Mesenchymal stem cell (in vitro differentiated cells and primary cell): ENCODE data around the gene METAP1D.

Experiments
- DNase-seq: peaks from one replicate; pipeline ENCODE4 v3.0.0-alpha.2; 2013
- H2AFZ ChIP-seq: one replicate; pipeline ENCODE4 v1.6.1; 2013; ENCODE audit warnings: low read depth, mild to moderate bottlenecking, control low read depth, inconsistent platforms, low read length, moderate library complexity
- H2AK5ac ChIP-seq: 2 replicates; pipeline ENCODE4 v1.6.1; 2013; ENCODE audit warnings: low read length, moderate library complexity, mild to moderate bottlenecking, inconsistent platforms; ENCODE audit not compliant: severe bottlenecking
- H2BK120ac ChIP-seq: one replicate; pipeline ENCODE4 v1.6.1; 2013; ENCODE audit warnings: low read depth, mild to moderate bottlenecking, inconsistent platforms, low read length, moderate library complexity
- H2BK12ac ChIP-seq, 2 experiments: one replicate each; pipeline ENCODE4 v1.6.1; 2013; ENCODE audit warnings: inconsistent platforms in 2 of 2, low read length in 2 of 2, mild to moderate bottlenecking in 2 of 2, moderate library complexity in 2 of 2, control low read depth in 1 of 2
- H2BK15ac ChIP-seq: one replicate; pipeline ENCODE4 v1.6.1; 2013; ENCODE audit warnings: mild to moderate bottlenecking, low read depth, inconsistent platforms; ENCODE audit not compliant: poor library complexity, severe bottlenecking
- H2BK5ac ChIP-seq: 2 replicates; pipeline ENCODE4 v1.6.1; 2013; ENCODE audit warnings: low read depth, mild to moderate bottlenecking, low read length, control low read depth, inconsistent platforms; ENCODE audit not compliant: poor library complexity, severe bottlenecking
- H3K14ac ChIP-seq, 2 experiments: one replicate each; pipeline ENCODE4 v1.6.1; 2013; ENCODE audit warnings: inconsistent platforms in 2 of 2, low read length in 2 of 2, control low read depth in 1 of 2, mild to moderate bottlenecking in 1 of 2, moderate library complexity in 1 of 2
- H3K18ac ChIP-seq, 2 experiments: one replicate each; pipeline ENCODE4 v1.6.1; 2013; ENCODE audit warnings: inconsistent platforms in 2 of 2, low read length in 2 of 2, control low read depth in 1 of 2, low read depth in 1 of 2, mild to moderate bottlenecking in 1 of 2
- H3K23ac ChIP-seq, 2 experiments: one replicate each; pipeline ENCODE4 v1.6.1; 2013; ENCODE audit warnings: inconsistent platforms in 2 of 2, low read length in 2 of 2, mild to moderate bottlenecking in 2 of 2, moderate library complexity in 2 of 2, control low read depth in 1 of 2
- H3K27ac ChIP-seq: 2 replicates; pipeline ENCODE4 v1.5.1; 2013; ENCODE audit warnings: mild to moderate bottlenecking, moderate library complexity, low read length, control low read depth, inconsistent platforms; ENCODE audit not compliant: poor library complexity, severe bottlenecking
- H3K27me3 ChIP-seq, 2 experiments: 2 replicates each; pipeline versions ENCODE4 v1.6.1 to v1.7.0; 2013; ENCODE audit warnings: low read length in 2 of 2, mild to moderate bottlenecking in 2 of 2, moderate library complexity in 2 of 2, control low read depth in 1 of 2, inconsistent platforms in 1 of 2; ENCODE audit not compliant: control insufficient read depth in 1 of 2, insufficient read depth in 1 of 2
- H3K36me3 ChIP-seq, 2 experiments: 2 replicates each; pipeline versions ENCODE4 v1.6.1 to v1.7.0; 2013; ENCODE audit warnings: low read length in 2 of 2, control low read depth in 1 of 2, inconsistent platforms in 1 of 2, low read depth in 1 of 2, mild to moderate bottlenecking in 1 of 2; ENCODE audit not compliant: insufficient read depth in 2 of 2, control insufficient read depth in 1 of 2
- H3K4ac ChIP-seq, 2 experiments: one replicate each; pipeline ENCODE4 v1.6.1; 2013; ENCODE audit warnings: inconsistent platforms in 2 of 2, low read length in 2 of 2, mild to moderate bottlenecking in 2 of 2, moderate library complexity in 2 of 2, control low read depth in 1 of 2, low read depth in 1 of 2
- H3K4me1 ChIP-seq: 2 replicates; pipeline ENCODE4 v1.6.1; 2013; ENCODE audit warnings: low read depth, low read length, control low read depth; ENCODE audit not compliant: control insufficient read depth, insufficient read depth
- H3K4me2 ChIP-seq: 2 replicates; pipeline ENCODE4 v1.6.1; 2013; ENCODE audit warnings: low read length, mild to moderate bottlenecking, inconsistent platforms; ENCODE audit not compliant: poor library complexity, severe bottlenecking
- H3K4me3 ChIP-seq, 2 experiments: 2 replicates each; pipeline versions ENCODE4 v1.5.1 to v1.7.0; 2013; ENCODE audit warnings: low read length in 2 of 2, mild to moderate bottlenecking in 2 of 2, control low read depth in 1 of 2, low read depth in 1 of 2; ENCODE audit not compliant: insufficient read depth in 1 of 2
- H3K79me1 ChIP-seq: replicated peaks from 2 replicates; pipeline ENCODE4 v1.6.1; 2013; ENCODE audit warnings: mild to moderate bottlenecking, control low read depth, low read length, inconsistent platforms; ENCODE audit not compliant: poor library complexity, severe bottlenecking
- H3K9ac ChIP-seq: 2 replicates; pipeline ENCODE4 v1.7.0; 2013; ENCODE audit warnings: mild to moderate bottlenecking, low read length, moderate library complexity
- H3K9me3 ChIP-seq: 2 replicates; pipeline ENCODE4 v1.7.0; 2013; ENCODE audit warnings: mild to moderate bottlenecking, low read length; ENCODE audit not compliant: control insufficient read depth
- H4K8ac ChIP-seq: one replicate; pipeline ENCODE4 v1.6.1; 2013; ENCODE audit warnings: inconsistent platforms, mild to moderate bottlenecking, low read length, moderate library complexity
- H4K91ac ChIP-seq: one replicate; pipeline ENCODE4 v1.6.1; 2013; ENCODE audit warnings: mild to moderate bottlenecking, low read length, inconsistent platforms
- WGBS: methylation state at CpG from one replicate; pipeline ENCODE4 v1.1.7; 2013; ENCODE audit warnings: mixed read lengths; 5-methylcytosine and 5-hydroxymethylcytosine counted together

Gene METAP1D

DNA sequence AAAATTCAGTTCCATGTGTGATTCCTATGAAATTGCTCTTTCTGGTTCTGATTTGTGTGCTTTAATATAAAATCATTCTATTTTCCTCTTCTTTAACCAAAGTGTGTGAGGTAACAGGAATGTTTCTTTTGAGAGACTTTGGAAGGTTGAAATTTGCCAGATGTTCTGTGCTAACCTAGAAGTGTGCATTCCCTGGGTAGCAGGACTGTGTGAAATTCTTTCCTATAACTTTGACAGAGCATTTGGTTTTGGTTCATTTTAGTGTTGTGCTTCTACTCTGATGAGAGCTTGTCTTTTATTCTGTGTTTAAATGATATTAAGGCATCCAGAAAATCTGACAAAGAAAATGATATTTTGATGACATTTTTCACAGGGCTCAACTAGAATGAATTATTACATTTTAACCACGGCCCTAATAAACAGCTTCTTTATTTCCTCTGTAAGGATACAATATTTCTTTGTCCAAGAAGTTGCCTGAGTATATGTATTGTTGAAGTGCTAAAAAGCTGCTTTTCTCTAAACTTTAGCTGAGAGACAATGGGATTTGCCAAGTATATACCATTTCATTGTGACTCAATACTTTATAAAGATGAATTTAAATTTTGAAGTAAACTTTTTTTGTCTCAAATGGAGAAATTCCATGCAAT, 50.8 kb downstream of the METAP1D start:
- DNase-seq: no peak
- Histone ChIP-seq H4K8ac (no peak overlapping the region), H3K4me2 (no peak overlapping the region), H3K4ac (no peak overlapping the region), H2BK5ac (no peak overlapping the region), H3K18ac (no peak overlapping the region), H2AK5ac (no peak overlapping the region), H2BK15ac (no peak overlapping the region), H2BK120ac (no peak overlapping the region), H3K4me1 (no peaks in the 10 kb centered on the region), H3K27me3 (no peaks in the 10 kb centered on the region), H3K9ac (no peak overlapping the region), H3K79me1 (peaks cover 2% of the 10 kb centered on the region), H3K36me3 (no peaks in the 10 kb centered on the region), H3K27ac (no peak overlapping the region), H2AFZ (no peak overlapping the region), H3K4me3 (no peak overlapping the region), H4K91ac (no peak overlapping the region), H3K9me3 (no peaks in the 10 kb centered on the region), H3K14ac (no peak overlapping the region), H2BK12ac (no peak overlapping the region), H3K23ac (no peak overlapping the region)
- WGBS: no CpG with 5 or more reads among the region's 1 CpG

DNA sequence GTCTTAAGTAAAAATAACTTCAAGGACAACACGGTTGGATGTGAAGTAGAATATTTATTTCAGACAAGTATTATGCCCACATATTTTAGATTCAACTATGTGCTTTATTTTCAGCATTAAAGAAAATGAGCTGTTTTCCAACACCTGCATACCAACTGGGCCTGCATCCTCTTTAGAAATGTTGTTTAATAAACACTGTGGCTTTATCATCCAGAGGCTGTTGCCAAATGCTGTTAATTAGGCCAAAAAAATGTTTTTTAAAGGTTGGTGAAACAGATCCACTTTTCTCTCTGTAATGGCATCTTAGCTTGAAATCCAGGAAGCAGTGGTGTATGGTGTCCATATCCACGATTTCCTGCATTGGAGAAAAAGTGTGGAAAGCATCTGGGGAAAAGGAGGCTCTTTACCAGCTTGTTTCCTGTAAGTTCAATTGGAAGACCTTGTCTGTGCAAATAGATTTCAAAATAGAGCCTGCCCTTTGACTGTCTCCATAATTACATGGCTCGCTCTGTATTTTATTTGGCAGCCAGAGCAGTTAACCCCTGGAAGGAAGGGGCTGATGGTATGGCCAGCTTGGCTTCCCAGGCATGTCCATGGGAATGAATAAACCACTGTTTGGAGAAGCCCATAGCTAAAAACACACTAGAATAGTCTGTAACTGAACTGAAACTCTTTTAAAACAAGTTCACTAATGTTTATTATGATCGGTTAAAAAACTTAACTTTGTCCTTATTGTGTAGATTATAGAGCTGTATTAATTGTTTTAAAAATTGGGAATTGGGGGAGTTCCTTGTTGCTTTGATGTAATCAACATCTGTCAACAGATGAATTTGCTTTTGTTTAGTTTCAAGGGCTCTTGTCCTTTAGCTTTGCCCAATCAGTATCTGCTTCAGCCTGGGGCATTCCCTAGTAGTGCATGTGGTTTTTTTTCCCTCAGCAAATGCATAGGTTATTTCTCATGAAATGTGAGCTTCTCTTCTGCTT, 52.5 kb downstream of the METAP1D start:
- H4K91ac ChIP-seq: no peak overlapping the region
- no peak overlapping the region for H3K27ac ChIP-seq
- H3K79me1 ChIP-seq: peaks cover 5% of the 10 kb centered on the region
- no peak overlapping the region for H2BK5ac ChIP-seq
- no peak overlapping the region for H3K4me3 ChIP-seq
- H3K14ac ChIP-seq: no peak overlapping the region
- no peak overlapping the region for H4K8ac ChIP-seq
- 43% methylated on average over 3 of the region's 4 CpGs for WGBS
- H3K36me3 ChIP-seq: no peaks in the 10 kb centered on the region
- peak overlapping the region; percentile 43 for H2AFZ ChIP-seq
- H2BK12ac ChIP-seq: no peak overlapping the region
- H3K9me3 ChIP-seq: no peaks in the 10 kb centered on the region
- H2AK5ac ChIP-seq: no peak overlapping the region
- H3K4ac ChIP-seq: no peak overlapping the region
- H3K4me1 ChIP-seq: no peaks in the 10 kb centered on the region
- no peaks in the 10 kb centered on the region for H3K27me3 ChIP-seq
- H3K4me2 ChIP-seq: no peak overlapping the region
- H2BK15ac ChIP-seq: no peak overlapping the region
- peak; percentile 44 for DNase-seq
- H3K9ac ChIP-seq: no peak overlapping the region
- no peak overlapping the region for H2BK120ac ChIP-seq
- H3K18ac ChIP-seq: no peak overlapping the region
- no peak overlapping the region for H3K23ac ChIP-seq

DNA sequence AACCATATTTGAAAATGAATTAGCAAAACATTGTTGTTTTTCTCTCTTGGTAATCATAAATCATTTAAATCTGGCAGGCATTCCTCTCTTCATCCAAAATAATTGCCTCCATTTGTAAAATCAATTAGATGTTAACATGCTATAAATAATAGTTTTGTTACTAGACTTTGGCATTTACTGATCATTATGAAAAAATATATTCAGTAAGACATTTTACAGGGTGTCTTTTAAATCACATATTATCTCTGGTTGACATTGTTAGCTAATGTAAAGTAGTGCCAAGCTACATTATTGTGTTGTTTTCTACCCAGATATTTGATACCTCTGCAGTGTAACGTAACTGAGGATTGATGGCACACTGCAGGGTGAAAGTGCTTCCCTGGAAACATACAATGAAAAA, 53.7 kb downstream of the METAP1D start:
- 100% methylated on average over 1 of the region's 1 CpG for WGBS
- H2BK5ac ChIP-seq: no peak overlapping the region

DNA sequence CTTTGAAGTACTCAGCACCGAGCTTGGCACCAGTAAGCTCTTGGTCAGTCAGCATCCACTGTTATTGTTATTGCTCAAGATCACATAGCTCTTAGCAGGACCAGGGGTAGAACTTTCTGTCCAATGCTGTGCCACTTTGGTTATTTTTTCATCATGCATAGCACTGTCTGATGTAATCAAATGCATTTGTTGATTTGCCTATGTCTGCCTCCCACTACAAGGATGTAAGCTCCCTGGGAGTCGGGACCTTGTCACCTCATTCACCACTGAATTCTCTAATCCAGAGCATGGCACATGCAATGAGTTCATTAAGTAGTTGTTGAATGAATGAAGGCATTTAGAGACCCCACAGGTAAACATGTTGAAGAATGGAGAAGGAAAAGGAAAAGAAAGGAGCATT, 56.5 kb downstream of the METAP1D start:
- no peak overlapping the region for H2BK120ac ChIP-seq
- H3K27me3 ChIP-seq: no peaks in the 10 kb centered on the region
- no peak overlapping the region for H2BK15ac ChIP-seq
- H2AFZ ChIP-seq: no peak overlapping the region
- H3K14ac ChIP-seq: no peak overlapping the region
- no peaks in the 10 kb centered on the region for H3K36me3 ChIP-seq
- H3K79me1 ChIP-seq: peaks cover 5% of the 10 kb centered on the region
- H3K4me3 ChIP-seq: no peak overlapping the region
- no peak overlapping the region for H2BK5ac ChIP-seq
- H3K4ac ChIP-seq: no peak overlapping the region
- H3K27ac ChIP-seq: no peak overlapping the region
- H3K9me3 ChIP-seq: no peaks in the 10 kb centered on the region
- no peak overlapping the region for H2AK5ac ChIP-seq
- no peaks in the 10 kb centered on the region for H3K4me1 ChIP-seq
- no peak overlapping the region for H4K91ac ChIP-seq
- no peak overlapping the region for H3K4me2 ChIP-seq
- no peak overlapping the region for H4K8ac ChIP-seq
- no peak for DNase-seq
- H3K23ac ChIP-seq: no peak overlapping the region
- no peak overlapping the region for H3K18ac ChIP-seq
- no peak overlapping the region for H2BK12ac ChIP-seq
- 85% methylated on average over 2 of the region's 2 CpGs for WGBS
- no peak overlapping the region for H3K9ac ChIP-seq

More for the DNA sequence above, 53.7 kb downstream of the METAP1D start:
- H3K4me2 ChIP-seq: no peak overlapping the region
- no peak overlapping the region for H3K4ac ChIP-seq
- H3K27ac ChIP-seq: no peak overlapping the region
- H2BK120ac ChIP-seq: no peak overlapping the region
- H2BK15ac ChIP-seq: no peak overlapping the region
- no peak overlapping the region for H3K23ac ChIP-seq
- H3K79me1 ChIP-seq: peaks cover 5% of the 10 kb centered on the region
- H4K91ac ChIP-seq: no peak overlapping the region
- no peaks in the 10 kb centered on the region for H3K36me3 ChIP-seq
- H3K18ac ChIP-seq: no peak overlapping the region
- H3K14ac ChIP-seq: no peak overlapping the region
- DNase-seq: no peak
- H3K27me3 ChIP-seq: no peaks in the 10 kb centered on the region
- H4K8ac ChIP-seq: no peak overlapping the region
- no peak overlapping the region for H2AK5ac ChIP-seq
- no peaks in the 10 kb centered on the region for H3K4me1 ChIP-seq
- no peak overlapping the region for H2AFZ ChIP-seq
- H3K9me3 ChIP-seq: no peaks in the 10 kb centered on the region
- H3K9ac ChIP-seq: no peak overlapping the region
- no peak overlapping the region for H2BK12ac ChIP-seq
- H3K4me3 ChIP-seq: no peak overlapping the region
